GM23248 (cell line): ENCODE data around the gene AOPEP. TPM values are rescaled to one million over a fixed set of nuclear protein-coding genes. Genes with fewer than 3 reads are reported as not detected.

Experiments
- DNase-seq: peaks from one replicate; pipeline ENCODE4 v3.0.0-alpha.2; 2015
- H2AFZ ChIP-seq: fragments of 200-600 bp; sonication (generic); 2 replicates; pipeline ENCODE4 v1.6.1; 2016; ENCODE audit warnings: antibody characterized with exemption
- H3F3A ChIP-seq: fragments of 200-600 bp; sonication (generic); 2 replicates; pipeline ENCODE4 v1.6.1; 2016; ENCODE audit warnings: mild to moderate bottlenecking, antibody characterized with exemption, mixed run types; ENCODE audit not compliant: insufficient read depth
- H3K27ac ChIP-seq: fragments of 200-600 bp; sonication (generic); 2 replicates; pipeline ENCODE4 v1.5.1; 2016; ENCODE audit warnings: mild to moderate bottlenecking
- H3K27me3 ChIP-seq: fragments of 200-600 bp; sonication (generic); replicated peaks from 2 replicates; pipeline ENCODE4 v1.6.1; 2016; ENCODE audit warnings: mild to moderate bottlenecking; ENCODE audit not compliant: insufficient read depth
- H3K36me3 ChIP-seq: fragments of 200-600 bp; sonication (generic); 2 replicates; pipeline ENCODE4 v1.6.1; 2016; ENCODE audit warnings: low read depth, mild to moderate bottlenecking
- H3K4me1 ChIP-seq: fragments of 200-600 bp; sonication (generic); 2 replicates; pipeline ENCODE4 v1.6.1; 2016; ENCODE audit warnings: mild to moderate bottlenecking; ENCODE audit not compliant: insufficient read depth
- H3K4me2 ChIP-seq: fragments of 200-600 bp; sonication (generic); one replicate; pipeline ENCODE4 v1.6.1; 2016; ENCODE audit warnings: mild to moderate bottlenecking; ENCODE audit not compliant: unreplicated experiment
- H3K4me3 ChIP-seq: fragments of 200-600 bp; sonication (generic); 2 replicates; pipeline ENCODE4 v1.5.1; 2016; ENCODE audit warnings: mild to moderate bottlenecking
- H3K79me2 ChIP-seq: fragments of 200-600 bp; sonication (generic); 2 replicates; pipeline ENCODE4 v1.6.1; 2016; ENCODE audit warnings: mild to moderate bottlenecking; ENCODE audit not compliant: insufficient read depth
- H3K9ac ChIP-seq: fragments of 200-600 bp; sonication (generic); 2 replicates; pipeline ENCODE4 v1.6.1; 2016; ENCODE audit warnings: mild to moderate bottlenecking
- H3K9me2 ChIP-seq: fragments of 200-600 bp; sonication (generic); 2 replicates; pipeline ENCODE4 v1.6.1; 2016; ENCODE audit warnings: mixed run types, mild to moderate bottlenecking, moderate library complexity; ENCODE audit not compliant: insufficient read depth
- H3K9me3 ChIP-seq: fragments of 200-600 bp; sonication (generic); one replicate; pipeline ENCODE4 v1.6.1; 2017; ENCODE audit warnings: low read depth
- H4K20me1 ChIP-seq: fragments of 200-600 bp; sonication (generic); 2 replicates; pipeline ENCODE4 v1.6.0; 2016; ENCODE audit not compliant: insufficient read depth
- EZH2 ChIP-seq: fragments of 200-600 bp; sonication (generic); IDR thresholded peaks from 2 replicates; pipeline ENCODE4 v1.6.1; 2018; ENCODE audit warnings: antibody characterized with exemption, mild to moderate bottlenecking; ENCODE audit not compliant: insufficient read depth, poor library complexity, severe bottlenecking
- EZH2phosphoT487 ChIP-seq: fragments of 200-600 bp; sonication (generic); IDR thresholded peaks from 2 replicates; pipeline ENCODE4 v1.6.1; 2018; ENCODE audit warnings: antibody characterized with exemption, moderate library complexity, mild to moderate bottlenecking, low read depth; ENCODE audit not compliant: insufficient read depth
- WGBS, 2 experiments: methylation state at CpG; one replicate each; pipeline ENCODE4 v1.1.6; 2015 to 2017; ENCODE audit warnings: low lambda C conversion rate in 2 of 2, low coverage in 1 of 2; ENCODE audit errors: missing lambda C conversion rate in 2 of 2; 5-methylcytosine and 5-hydroxymethylcytosine counted together
- in situ Hi-C: fragments of 300-500 bp; cut with MboI; formaldehyde crosslinking; loops from 2 replicates; pipeline ENCODE4 v1.15.0; 2020
- polyA plus RNA-seq: library from polyadenylated mRNA; unstranded; fragments of >200 nt; fragmentation: Nextera tagmentation; extraction: Ambion mirVana; gene quantifications from 2 replicates; pipeline ENCODE4 v1.2.1, GENCODE V29; 2016
- total RNA-seq: library from RNA; depleted of rRNA; stranded (reverse); fragments of >200 nt; shearing (Covaris generic); gene quantifications from 2 replicates; pipeline ENCODE4 v1.2.3, GENCODE V29; 2014

The AOPEP gene
- total and polyA plus RNA-seq, 2 experiments from 2014 or later: 90.0 to 120 TPM

DNA sequence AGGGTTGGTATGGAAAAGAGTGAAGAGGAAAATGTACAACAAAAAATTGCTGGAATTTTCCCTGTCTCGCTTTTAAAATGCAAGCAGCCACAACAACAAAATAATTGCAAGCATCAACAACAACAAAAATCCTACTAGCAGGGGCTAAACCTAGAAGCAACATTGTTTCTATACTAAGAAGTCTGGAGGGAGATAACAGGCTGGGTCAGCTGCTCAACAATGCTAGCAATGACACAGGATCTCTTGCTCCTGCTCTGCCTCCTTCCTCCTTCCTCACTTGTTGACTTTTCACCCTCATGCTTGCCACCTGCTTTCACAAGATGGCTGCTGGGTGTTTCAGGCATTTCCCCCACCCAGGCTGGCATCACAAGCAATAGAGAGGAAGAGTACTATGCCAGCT, 7.6 kb upstream of the AOPEP start:
- DNase-seq: no peak
- in situ Hi-C loops: no loop called here
- 76 to 93% methylated on average over 1 of the region's 1 CpG for WGBS, 2 experiments

DNA sequence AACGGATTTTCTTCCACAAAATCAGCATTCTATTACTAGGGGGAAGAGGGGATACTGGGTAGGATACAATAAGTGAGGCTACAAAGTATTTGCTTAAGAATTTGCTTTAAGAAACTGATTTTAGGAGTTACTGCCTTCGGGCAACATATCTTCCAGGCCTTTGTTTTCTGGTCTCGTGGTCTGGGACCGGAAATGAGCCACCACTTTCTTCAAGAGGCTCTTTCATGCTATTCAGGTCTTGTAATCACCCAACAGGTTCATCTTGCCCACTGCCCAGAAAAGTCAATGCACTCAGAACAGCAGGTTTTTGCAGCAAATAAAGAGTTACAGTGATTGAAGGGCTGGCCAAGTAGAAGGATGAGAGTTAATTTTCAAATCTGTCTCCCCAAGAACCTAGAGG, 6.6 kb upstream of the AOPEP start:
- H3K79me2 ChIP-seq: no peaks in the 10 kb centered on the region
- 83 to 88% methylated on average over 4 of the region's 4 CpGs for WGBS, 2 experiments

More for the DNA sequence above, 7.6 kb upstream of the AOPEP start:
- H3K9me2 ChIP-seq: no peaks in the 10 kb centered on the region
- peaks cover 14% of the 10 kb centered on the region for H3K4me1 ChIP-seq
- no peak overlapping the region for H2AFZ ChIP-seq
- no peaks in the 10 kb centered on the region for H3K79me2 ChIP-seq
- H3K9me3 ChIP-seq: no peaks in the 10 kb centered on the region
- H3F3A ChIP-seq: peaks cover 1% of the 10 kb centered on the region; the same call in 1 of the 2 replicates
- H3K27ac ChIP-seq: no peak overlapping the region
- TF ChIP-seq EZH2 (no peak), EZH2phosphoT487 (no peak)
- H4K20me1 ChIP-seq: no peaks in the 10 kb centered on the region
- H3K4me3 ChIP-seq: no peak overlapping the region
- H3K27me3 ChIP-seq: no peaks in the 10 kb centered on the region
- no peak overlapping the region for H3K4me2 ChIP-seq
- H3K36me3 ChIP-seq: no peaks in the 10 kb centered on the region
- H3K9ac ChIP-seq: no peak overlapping the region

DNA sequence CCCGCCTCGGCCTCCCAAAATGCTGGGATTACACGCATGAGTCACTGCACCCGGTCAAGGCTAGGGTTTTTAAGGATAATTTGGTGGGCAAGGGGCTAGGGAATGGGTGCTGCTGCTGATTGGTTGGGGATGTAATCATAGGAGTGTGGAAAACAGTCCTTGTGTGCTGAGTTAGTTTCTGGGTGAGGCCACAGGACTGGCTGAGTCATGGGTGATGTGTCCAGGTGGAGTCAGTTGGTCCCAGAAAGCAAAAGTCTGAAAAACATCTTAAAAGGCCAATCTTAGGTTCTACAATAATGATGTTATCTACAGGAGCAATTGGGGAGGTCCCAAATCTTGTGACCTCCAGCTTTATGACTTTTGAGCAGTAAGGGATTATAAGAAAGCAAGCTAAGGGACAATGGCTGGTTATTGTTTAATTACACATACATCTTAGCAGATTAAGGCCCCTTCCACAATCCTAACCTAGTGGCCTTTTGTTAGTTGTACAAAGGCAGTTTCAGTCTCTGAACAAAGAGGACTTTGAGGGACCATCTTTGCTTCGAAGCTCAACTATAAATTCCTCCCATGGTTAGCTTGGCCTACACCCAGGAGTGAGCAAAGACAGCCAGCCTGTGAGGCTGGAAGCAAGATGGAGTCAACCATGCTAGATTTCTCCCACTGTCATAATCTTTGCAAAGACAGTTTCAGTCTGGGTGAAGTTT, 5.5 kb upstream of the AOPEP start:
- H3K4me1 ChIP-seq: 0 out of 2 replicates have a peak, but pooled peaks cover 8% of the 10 kb centered on the region
- no peak overlapping the region for H3K4me2 ChIP-seq
- H3K9ac ChIP-seq: no peak overlapping the region
- H2AFZ ChIP-seq: peak overlapping the region; percentile 11; the same call in 1 of the 2 replicates
- peak; percentile 30 for DNase-seq
- H3K79me2 ChIP-seq: no peaks in the 10 kb centered on the region
- TF ChIP-seq EZH2phosphoT487: no peak
- TF ChIP-seq EZH2: no peak
- no peak overlapping the region for H3K4me3 ChIP-seq
- H4K20me1 ChIP-seq: no peaks in the 10 kb centered on the region
- H3K27ac ChIP-seq: no peak overlapping the region
- no peaks in the 10 kb centered on the region for H3K36me3 ChIP-seq
- no peaks in the 10 kb centered on the region for H3K9me3 ChIP-seq
- no peaks in the 10 kb centered on the region for H3K27me3 ChIP-seq
- WGBS, 2 experiments: 89 to 97% methylated on average over 5 of the region's 5 CpGs
- no peaks in the 10 kb centered on the region for H3F3A ChIP-seq
- in situ Hi-C loops: no loop called here
- no peaks in the 10 kb centered on the region for H3K9me2 ChIP-seq

More for the DNA sequence above, 6.6 kb upstream of the AOPEP start:
- H3K9ac ChIP-seq: no peak overlapping the region
- H3F3A ChIP-seq: no peaks in the 10 kb centered on the region
- no peaks in the 10 kb centered on the region for H3K9me2 ChIP-seq
- no peak for DNase-seq
- H3K36me3 ChIP-seq: no peaks in the 10 kb centered on the region
- TF ChIP-seq EZH2phosphoT487 (no peak), EZH2 (no peak)
- no peaks in the 10 kb centered on the region for H3K27me3 ChIP-seq
- 0 out of 2 replicates have a peak, but pooled peaks cover 8% of the 10 kb centered on the region for H3K4me1 ChIP-seq
- no peak overlapping the region for H3K4me2 ChIP-seq
- no peak overlapping the region for H3K4me3 ChIP-seq
- H3K27ac ChIP-seq: no peak overlapping the region
- no peak overlapping the region for H2AFZ ChIP-seq
- in situ Hi-C loops: no loop called here
- no peaks in the 10 kb centered on the region for H3K9me3 ChIP-seq
- no peaks in the 10 kb centered on the region for H4K20me1 ChIP-seq

DNA sequence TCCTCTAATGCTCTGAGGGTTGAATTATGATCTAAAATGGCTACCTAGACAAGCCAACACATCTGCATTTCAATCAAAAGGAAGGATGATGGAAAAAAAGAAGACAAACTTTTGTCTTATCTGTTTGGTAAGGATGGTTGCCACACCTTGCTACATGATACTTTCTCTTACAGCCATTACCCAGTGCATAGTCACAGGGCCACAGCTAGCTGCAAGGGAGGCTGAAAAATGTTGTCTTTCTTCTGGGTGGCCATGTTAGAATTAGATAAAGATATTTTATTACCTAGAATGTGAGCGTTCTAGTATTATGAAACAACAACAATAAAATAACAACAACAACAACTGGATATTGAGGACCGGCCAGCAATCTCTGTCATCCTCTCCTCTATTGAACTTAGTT, 4.7 kb upstream of the AOPEP start:
- in situ Hi-C loops: no loop called here

More for the DNA sequence above, 4.7 kb upstream of the AOPEP start:
- Histone ChIP-seq H3K4me1 (0 out of 2 replicates have a peak, but pooled peaks cover 8% of the 10 kb centered on the region), H3K4me3 (no peak overlapping the region), H3K36me3 (no peaks in the 10 kb centered on the region), H3K9ac (no peak overlapping the region), H3K79me2 (peaks cover 2% of the 10 kb centered on the region), H3K27me3 (no peaks in the 10 kb centered on the region), H3K4me2 (no peak overlapping the region), H3F3A (no peaks in the 10 kb centered on the region), H2AFZ (0 out of 2 replicates have a peak overlapping the region, but pooled peaks have one; percentile 11), H3K9me2 (no peaks in the 10 kb centered on the region), H3K27ac (no peak overlapping the region), H3K9me3 (no peaks in the 10 kb centered on the region), H4K20me1 (no peaks in the 10 kb centered on the region)
- 13 to 14% methylated on average over 2 of the region's 2 CpGs for WGBS, 2 experiments
- no peak for DNase-seq
- no peak for TF ChIP-seq EZH2phosphoT487
- TF ChIP-seq EZH2: no peak
